ENCODE data around the gene SLC27A6. TPM values are rescaled to one million over a fixed set of nuclear protein-coding genes. Genes with fewer than 3 reads are reported as not detected.

Gene SLC27A6
- total and polyA plus RNA-seq, 2 donors (not counting 1 experiment from before 2014, with no cell fraction given) = not detected

GRCh38 chr5:129042306-129042705, 77.0 kb downstream of the SLC27A6 start:
- ChIA-PET POLR2A (no interaction called here), CTCF (no interaction called here)
- H3K27me3 ChIP-seq (replicated peaks in 1 of 4; ENCODE audit: control extremely low read depth in 1 of 4, control insufficient read depth in 3 of 4, insufficient read depth in 4 of 4, low read length in 3 of 4) = no peaks in the 10 kb centered on the region
- Mint-ChIP-seq H3K27ac (no peak overlapping the region), H3K27me3 (no peaks in the 10 kb centered on the region), H3K4me1 (no peaks in the 10 kb centered on the region), H3K9me3 (ENCODE audit: insufficient read depth) (peaks cover 3% of the 10 kb centered on the region), H3K4me3 (no peak overlapping the region)
- H4K20me1 ChIP-seq (ENCODE audit: control insufficient read depth, insufficient read depth, low read length, poor library complexity, severe bottlenecking) = no peaks in the 10 kb centered on the region
- no peak overlapping the region for H3K4me2 ChIP-seq (replicated peaks; ENCODE audit: low read depth, low read length, poor library complexity, severe bottlenecking)
- intact Hi-C loops (cut with micrococcal nuclease) = no loop called here
- no peak overlapping the region for H2AFZ ChIP-seq (ENCODE audit: insufficient read depth, low read depth, low read length, poor library complexity, severe bottlenecking)
- no peak overlapping the region for H3K9ac ChIP-seq (ENCODE audit: low read length)
- 94% methylated on average over 3 of the region's 4 CpGs for WGBS (ENCODE audit: insufficient coverage)
- H3K36me3 ChIP-seq (replicated peaks in 1 of 2; ENCODE audit: control extremely low read depth in 1 of 2, control insufficient read depth in 1 of 2, extremely low read depth in 1 of 2, insufficient read depth in 2 of 2, low read length in 1 of 2) = no peaks in the 10 kb centered on the region
- H3K4me1 ChIP-seq (ENCODE audit: control insufficient read depth in 2 of 2, insufficient read depth in 2 of 2, low read length in 2 of 2) = no peaks in the 10 kb centered on the region
- peaks cover 0 to 12% (median 5%) of the 10 kb centered on the region in 3 donors for H3K9me3 ChIP-seq (ENCODE audit: control extremely low read depth in 1 of 3, control insufficient read depth in 2 of 3, insufficient read depth in 1 of 3, low read length in 2 of 3)
- no peaks in the 10 kb centered on the region for H3K79me2 ChIP-seq (ENCODE audit: control insufficient read depth, insufficient read depth, low read length)
- no peak overlapping the region for H3K27ac ChIP-seq (ENCODE audit: low read length in 2 of 2)
- no peak for DNase-seq
- no peak for ATAC-seq (ENCODE audit: low read depth)
- no peak overlapping the region for H3K4me3 ChIP-seq (ENCODE audit: control extremely low read depth in 1 of 5, extremely low read depth in 1 of 5, insufficient read depth in 1 of 5, low read depth in 2 of 5, low read length in 4 of 5)
- TF ChIP-seq CTCF (IDR thresholded peaks at IDR 0.05) (no peak), EZH2 (IDR thresholded peaks at IDR 0.05; ENCODE audit: borderline replicate concordance, insufficient read depth, low read depth, low read length, poor library complexity, severe bottlenecking) (no peak)

- H3K9me3 Mint-ChIP-seq (ENCODE audit: insufficient read depth) = peaks cover 3% of the 10 kb centered on the region
- H3K27me3 ChIP-seq (replicated peaks in 1 of 4; ENCODE audit: control extremely low read depth in 1 of 4, control insufficient read depth in 3 of 4, insufficient read depth in 4 of 4, low read length in 3 of 4) = no peaks in the 10 kb centered on the region
- no peak for ATAC-seq (ENCODE audit: low read depth)
- peaks cover 0 to 12% (median 5%) of the 10 kb centered on the region in 3 donors for H3K9me3 ChIP-seq (ENCODE audit: control extremely low read depth in 1 of 3, control insufficient read depth in 2 of 3, insufficient read depth in 1 of 3, low read length in 2 of 3)
- H3K4me3 Mint-ChIP-seq = no peak overlapping the region
- H2AFZ ChIP-seq (ENCODE audit: insufficient read depth, low read depth, low read length, poor library complexity, severe bottlenecking) = no peak overlapping the region
- no peak overlapping the region for H3K9ac ChIP-seq (ENCODE audit: low read length)
- H3K36me3 ChIP-seq (replicated peaks in 1 of 2; ENCODE audit: control extremely low read depth in 1 of 2, control insufficient read depth in 1 of 2, extremely low read depth in 1 of 2, insufficient read depth in 2 of 2, low read length in 1 of 2) = no peaks in the 10 kb centered on the region
- no peak overlapping the region for H3K4me2 ChIP-seq (replicated peaks; ENCODE audit: low read depth, low read length, poor library complexity, severe bottlenecking)
- no peaks in the 10 kb centered on the region for H4K20me1 ChIP-seq (ENCODE audit: control insufficient read depth, insufficient read depth, low read length, poor library complexity, severe bottlenecking)
- H3K27ac ChIP-seq (ENCODE audit: low read length in 2 of 2) = no peak overlapping the region
- DNase-seq = no peak
- H3K79me2 ChIP-seq (ENCODE audit: control insufficient read depth, insufficient read depth, low read length) = no peaks in the 10 kb centered on the region
- H3K4me1 ChIP-seq (ENCODE audit: control insufficient read depth in 2 of 2, insufficient read depth in 2 of 2, low read length in 2 of 2) = no peaks in the 10 kb centered on the region
- no CpG with 5 or more reads among the region's 1 CpG for WGBS (ENCODE audit: insufficient coverage)
- ChIA-PET CTCF (no interaction called here), POLR2A (no interaction called here)
- H3K27ac Mint-ChIP-seq = no peak overlapping the region
- TF ChIP-seq EZH2 (IDR thresholded peaks at IDR 0.05; ENCODE audit: borderline replicate concordance, insufficient read depth, low read depth, low read length, poor library complexity, severe bottlenecking) (no peak), CTCF (IDR thresholded peaks at IDR 0.05) (no peak)
- no peaks in the 10 kb centered on the region for H3K27me3 Mint-ChIP-seq
- H3K4me3 ChIP-seq (ENCODE audit: control extremely low read depth in 1 of 5, extremely low read depth in 1 of 5, insufficient read depth in 1 of 5, low read depth in 2 of 5, low read length in 4 of 5) = no peak overlapping the region
- no peaks in the 10 kb centered on the region for H3K4me1 Mint-ChIP-seq
- intact Hi-C loops (cut with micrococcal nuclease) = no loop called here
Observed at GRCh38 chr5:129043894-129044293, 78.6 kb downstream of the SLC27A6 start.
